Measurements from ENCODE around the gene OR51L1. TPM values are rescaled to one million over a fixed set of nuclear protein-coding genes. Genes with fewer than 3 reads are reported as not detected.

Gene OR51L1
- total RNA-seq, 1 experiment from 2014 or later: not detected

- BruUV-seq (replicated peaks): no TSS peak
Measured at GRCh38 chr11:4962816-4963215, 31.8 kb upstream of the OR51L1 start.

More at GRCh38 chr11:4962816-4963215, 31.8 kb upstream of the OR51L1 start:
- intact Hi-C loops (cut with micrococcal nuclease): no loop called here
- CTCF ChIA-PET: no interaction called here
- Histone ChIP-seq H3K36me3 (ENCODE audit: control insufficient read depth in 1 of 2, insufficient read depth in 2 of 2, low read length in 2 of 2) (no peaks in the 10 kb centered on the region), H3K4me1 (ENCODE audit: control insufficient read depth in 1 of 2, insufficient read depth in 2 of 2, low read length in 2 of 2) (no peaks in the 10 kb centered on the region), H3K9ac (ENCODE audit: low read length) (no peak overlapping the region), H4K20me1 (ENCODE audit: insufficient read depth) (no peaks in the 10 kb centered on the region), H3K4me3 (replicated peaks in 1 of 2; ENCODE audit: low read depth in 1 of 2, low read length in 2 of 2) (no peak overlapping the region), H3K79me2 (ENCODE audit: insufficient read depth, low read length) (no peaks in the 10 kb centered on the region), H3K27me3 (ENCODE audit: insufficient read depth, low read length) (peaks cover 43% of the 10 kb centered on the region), H3K4me2 (ENCODE audit: low read length) (no peak overlapping the region), H3K9me2 (ENCODE audit: insufficient read depth) (no peaks in the 10 kb centered on the region), H3K27ac (ENCODE audit: low read depth, low read length) (no peak overlapping the region), H3K9me3 (ENCODE audit: control insufficient read depth in 1 of 2, insufficient read depth in 1 of 2, low read depth in 1 of 2, low read length in 2 of 2) (no peaks in the 10 kb centered on the region), H2AFZ (ENCODE audit: low read depth, low read length, poor library complexity, severe bottlenecking) (no peak overlapping the region)
- ATAC-seq: no peak
- TF ChIP-seq EZH2 (IDR thresholded peaks at IDR 0.05): no peak
- no peak for TF ChIP-seq ZFX (IDR thresholded peaks at IDR 0.05)
- TF ChIP-seq REST (IDR thresholded peaks at IDR 0.05; ENCODE audit: low read depth): no peak
- TF ChIP-seq CBX3 (IDR thresholded peaks at IDR 0.05; ENCODE audit: low read depth): no peak
- no peak for TF ChIP-seq ATF3 (IDR thresholded peaks at IDR 0.05)
- TF ChIP-seq JUND (IDR thresholded peaks at IDR 0.05): no peak
- TF ChIP-seq SIN3A (IDR thresholded peaks at IDR 0.05; ENCODE audit: low read depth): no peak
- no peak for TF ChIP-seq SRF (IDR thresholded peaks at IDR 0.05; ENCODE audit: low read depth)
- no peak for TF ChIP-seq YY1 (IDR thresholded peaks at IDR 0.05; ENCODE audit: extremely low read depth, insufficient replicate concordance, low read depth, low read length)
- no peak for TF ChIP-seq EZH2phosphoT487 (IDR thresholded peaks at IDR 0.05; ENCODE audit: borderline replicate concordance)
- RAD21 ChIA-PET (ENCODE audit: low non-redundant PET in 1 of 2, low total read pairs in 2 of 2, uncharacterized antibody in 2 of 2, unreplicated experiment in 2 of 2): no interaction called here
- DNase-seq (ENCODE audit: low read depth, low spot score): no peak
- POLR2A ChIA-PET: no interaction called here

Measured in HCT116 (cell line).